Bronchial epithelial cell (primary cell): ENCODE data around the gene KCTD1. TPM values are rescaled to one million over a fixed set of nuclear protein-coding genes. Genes with fewer than 3 reads are reported as not detected.

ENCODE experiments used
- DNase-seq: peaks from one replicate; pipeline ENCODE4 v3.0.0-alpha.2; 2010; ENCODE audit warnings: low read depth
- FAIRE-seq: peaks from 2 replicates; lab custom pipeline; 2011; peaks lifted over from hg19 to GRCh38; lab: Jason Lieb, UNC
- H3K27me3 ChIP-seq: 2 replicates; pipeline ENCODE4 v1.5.1; 2011; ENCODE audit warnings: low read length; ENCODE audit not compliant: control insufficient read depth, insufficient read depth
- H3K36me3 ChIP-seq: 2 replicates; pipeline ENCODE4 v1.5.1; 2011; ENCODE audit warnings: low read length; ENCODE audit not compliant: control insufficient read depth, insufficient read depth
- H3K4me3 ChIP-seq: 2 replicates; pipeline ENCODE4 v1.5.1; 2011; ENCODE audit warnings: mild to moderate bottlenecking, low read depth, low read length, control low read depth
- total RNA-seq: library from RNA; depleted of rRNA; stranded (reverse); fragments of >200 nt; gene quantifications from 2 replicates; pipeline ENCODE4 v1.2.1, GENCODE V29; 2014
- TF ChIP-seq, protein P1 (sequence below): IDR thresholded peaks from 2 replicates; pipeline ENCODE4 v1.5.1; 2011; ENCODE audit warnings: mild to moderate bottlenecking, moderate library complexity, low read length, control low read depth, inconsistent platforms; ENCODE audit not compliant: insufficient read depth, severe bottlenecking

KCTD1 gene
- total RNA-seq, 1 donor from 2014 or later, result 16.6 TPM

DNA sequence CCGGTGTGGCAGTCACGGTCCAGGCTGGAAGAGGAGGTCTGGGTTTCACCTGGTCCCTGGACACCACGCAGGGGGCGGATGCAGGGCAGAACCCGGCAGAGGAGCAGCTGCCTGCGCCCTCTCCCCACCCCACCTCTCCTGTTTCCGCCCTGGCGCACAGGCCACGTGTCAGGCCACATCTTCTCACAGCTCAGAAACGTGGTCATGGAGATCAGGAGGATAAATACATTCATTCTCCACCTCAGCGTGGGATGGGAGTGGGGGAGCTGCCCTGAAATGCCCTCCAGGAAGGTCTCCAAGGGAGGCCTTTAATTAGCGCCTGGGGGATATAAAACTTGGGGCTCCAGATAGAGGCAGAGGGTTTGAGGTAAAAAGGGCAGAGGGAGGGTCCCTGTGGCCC, 142.0 kb downstream of the KCTD1 start:
- FAIRE-seq, result no peak
- TF ChIP-seq, protein P1, sequence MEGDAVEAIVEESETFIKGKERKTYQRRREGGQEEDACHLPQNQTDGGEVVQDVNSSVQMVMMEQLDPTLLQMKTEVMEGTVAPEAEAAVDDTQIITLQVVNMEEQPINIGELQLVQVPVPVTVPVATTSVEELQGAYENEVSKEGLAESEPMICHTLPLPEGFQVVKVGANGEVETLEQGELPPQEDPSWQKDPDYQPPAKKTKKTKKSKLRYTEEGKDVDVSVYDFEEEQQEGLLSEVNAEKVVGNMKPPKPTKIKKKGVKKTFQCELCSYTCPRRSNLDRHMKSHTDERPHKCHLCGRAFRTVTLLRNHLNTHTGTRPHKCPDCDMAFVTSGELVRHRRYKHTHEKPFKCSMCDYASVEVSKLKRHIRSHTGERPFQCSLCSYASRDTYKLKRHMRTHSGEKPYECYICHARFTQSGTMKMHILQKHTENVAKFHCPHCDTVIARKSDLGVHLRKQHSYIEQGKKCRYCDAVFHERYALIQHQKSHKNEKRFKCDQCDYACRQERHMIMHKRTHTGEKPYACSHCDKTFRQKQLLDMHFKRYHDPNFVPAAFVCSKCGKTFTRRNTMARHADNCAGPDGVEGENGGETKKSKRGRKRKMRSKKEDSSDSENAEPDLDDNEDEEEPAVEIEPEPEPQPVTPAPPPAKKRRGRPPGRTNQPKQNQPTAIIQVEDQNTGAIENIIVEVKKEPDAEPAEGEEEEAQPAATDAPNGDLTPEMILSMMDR, result no peak
- Histone ChIP-seq H3K36me3 (no peaks in the 10 kb centered on the region), H3K27me3 (no peaks in the 10 kb centered on the region), H3K4me3 (no peak overlapping the region)
- no peak for DNase-seq

DNA sequence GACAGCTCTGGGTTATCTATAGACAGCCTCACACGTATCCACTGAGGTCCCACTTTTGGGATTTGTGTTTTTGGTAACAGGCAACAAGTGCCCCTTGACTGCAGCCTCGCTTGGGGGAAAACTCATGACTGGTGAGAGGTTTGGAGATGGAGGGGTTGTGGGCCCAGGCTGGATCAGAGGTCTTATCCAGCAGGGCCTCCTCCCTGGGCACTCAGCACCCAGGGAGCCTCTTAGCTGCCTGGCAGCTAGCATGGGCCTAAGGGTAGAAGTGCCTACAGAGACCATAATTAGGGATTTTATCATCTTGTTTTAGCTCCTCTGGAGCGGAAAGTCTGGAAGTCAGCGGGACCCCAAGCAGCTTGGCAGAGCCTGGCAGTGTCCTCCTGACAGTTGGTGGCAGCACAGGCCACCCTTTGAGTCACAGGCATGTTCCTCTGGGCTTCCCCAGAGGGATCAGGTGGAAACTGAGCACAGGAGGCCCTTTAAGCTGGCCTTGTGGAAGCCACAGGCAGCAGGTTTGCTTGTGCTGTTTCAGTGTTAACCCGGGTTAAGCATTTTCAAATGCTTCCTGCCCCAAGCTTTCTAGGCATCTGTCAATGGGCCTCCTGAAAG, 143.1 kb downstream of the KCTD1 start:
- DNase-seq (peak; percentile 47), FAIRE-seq (no peak)
- TF ChIP-seq, protein P1, result peak; percentile 81
- H3K36me3 ChIP-seq, result no peaks in the 10 kb centered on the region
- no peak overlapping the region for H3K4me3 ChIP-seq
- H3K27me3 ChIP-seq, result no peaks in the 10 kb centered on the region
